HG03457 (cell line): ENCODE measurements around the gene AP3B1.
A peak's percentile ranks its signal among the peaks of the same experiment; 100 is the strongest.
"Not testable (repeated sequence)": the region's sequence is repeated elsewhere in the genome, so short reads cannot be mapped to it uniquely, and the experiment has no call there.

Source experiments
- ATAC-seq: cut with Tn5 transposase; IDR thresholded peaks from one replicate; pipeline ENCODE4 v1.9.1; 2021; ENCODE audit warnings: moderate number of reproducible peaks; ENCODE audit not compliant: unreplicated experiment

AP3B1 gene

DNA sequence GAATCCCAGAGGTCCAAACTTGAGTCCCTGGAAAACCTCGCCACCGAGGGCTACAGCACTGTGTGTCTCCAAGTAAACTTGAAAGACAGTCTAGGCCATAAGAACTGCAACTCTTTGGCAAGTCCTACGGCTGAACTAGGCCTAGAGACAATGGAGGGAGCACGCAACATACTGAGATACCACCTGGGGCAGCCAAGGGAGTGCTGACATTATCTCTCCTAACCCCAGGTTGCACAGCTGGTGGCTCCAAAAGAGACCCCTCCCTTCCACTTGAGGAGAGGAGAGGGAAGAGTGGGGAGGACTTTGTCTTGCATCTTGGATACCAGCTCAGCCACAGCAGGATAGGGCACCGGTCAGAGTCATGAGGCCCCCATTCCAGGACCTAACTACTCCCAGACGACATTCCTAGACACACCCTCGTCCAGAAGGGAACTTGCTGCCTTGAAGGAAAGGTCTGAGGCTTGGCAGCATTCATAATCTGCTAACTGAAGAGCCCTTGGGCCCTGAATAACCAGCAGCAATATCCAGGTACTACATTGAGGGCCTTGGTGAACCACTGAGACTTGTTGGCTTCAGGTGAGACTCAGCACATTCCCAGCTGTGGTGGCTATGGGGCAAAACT, 42.7 kb downstream of the AP3B1 start:
- no peak for ATAC-seq

DNA sequence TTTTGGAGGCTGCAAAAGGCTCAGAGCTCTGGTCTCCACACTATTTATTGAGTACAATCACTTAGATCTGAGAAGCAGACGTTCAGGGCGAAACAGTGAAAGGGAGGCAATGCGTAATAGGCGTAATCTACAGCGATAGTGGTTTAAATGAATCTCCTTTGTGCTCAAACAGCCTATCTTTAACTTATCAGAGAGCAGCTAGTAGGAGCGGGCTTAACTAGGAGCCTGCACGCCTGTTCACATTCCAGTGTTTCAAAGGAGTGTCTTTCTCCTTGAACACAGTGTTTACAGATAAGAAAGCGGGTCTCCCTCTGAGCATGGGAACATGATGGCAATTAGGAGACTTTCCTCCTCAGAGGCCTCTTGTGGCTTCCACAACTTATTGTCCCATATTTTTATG, 49.4 kb downstream of the AP3B1 start:
- ATAC-seq: no peak

DNA sequence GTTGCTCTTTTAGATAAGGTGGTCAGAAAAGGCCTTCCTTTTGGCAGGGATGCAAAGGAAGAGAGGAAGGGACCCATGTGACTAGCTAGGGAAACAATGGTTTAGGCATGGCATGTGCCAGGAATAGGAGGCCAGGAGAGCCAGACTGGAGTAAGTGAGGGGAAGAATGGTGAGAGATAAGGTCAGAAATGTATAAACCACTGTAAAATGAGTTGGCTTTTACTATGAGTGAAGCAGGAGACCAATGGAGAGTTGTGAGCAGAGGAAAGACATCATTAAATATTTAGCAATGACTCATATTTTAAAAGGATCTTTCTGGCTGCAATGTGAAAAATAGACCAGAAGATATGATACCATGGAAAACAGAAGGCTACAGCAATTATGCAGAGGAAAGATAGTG, 50.9 kb downstream of the AP3B1 start:
- ATAC-seq: no peak

DNA sequence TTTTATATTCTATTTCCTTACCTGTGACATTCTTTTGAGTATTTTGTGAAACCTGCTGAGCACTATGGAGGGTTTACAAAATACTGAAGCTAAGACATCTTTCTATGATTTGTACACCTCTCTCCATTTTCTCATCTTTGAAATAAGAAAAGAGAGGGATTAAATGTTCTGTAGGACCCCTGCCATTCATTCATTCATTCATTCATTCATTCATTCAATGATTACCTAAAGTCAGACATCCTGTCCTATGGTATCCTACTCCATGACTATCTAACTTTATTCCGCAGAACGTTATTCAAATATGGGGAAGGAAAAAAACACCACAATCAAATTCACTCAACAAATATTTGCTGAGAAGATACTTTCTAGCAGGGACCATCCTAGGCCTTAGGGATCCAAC, 51.4 kb downstream of the AP3B1 start:
- ATAC-seq: no peak

DNA sequence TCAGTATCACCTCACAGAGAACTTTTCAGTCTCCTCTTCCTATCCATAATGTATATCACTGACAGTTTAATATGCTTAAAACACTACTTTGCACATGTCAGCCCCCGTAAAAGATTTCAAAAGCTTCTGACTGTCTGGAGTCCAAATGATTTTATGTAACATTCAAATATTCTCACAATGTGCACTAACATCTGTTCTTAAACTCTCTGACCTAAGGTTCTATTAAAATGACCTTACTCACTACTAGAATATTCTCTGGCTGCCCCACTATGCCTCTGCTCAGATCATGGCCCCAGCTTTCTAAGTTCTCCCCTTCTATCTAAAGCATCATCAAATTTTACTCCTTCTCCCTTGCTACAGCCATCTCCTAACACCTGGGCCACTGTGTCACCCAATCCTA, 52.5 kb downstream of the AP3B1 start:
- no peak for ATAC-seq

DNA sequence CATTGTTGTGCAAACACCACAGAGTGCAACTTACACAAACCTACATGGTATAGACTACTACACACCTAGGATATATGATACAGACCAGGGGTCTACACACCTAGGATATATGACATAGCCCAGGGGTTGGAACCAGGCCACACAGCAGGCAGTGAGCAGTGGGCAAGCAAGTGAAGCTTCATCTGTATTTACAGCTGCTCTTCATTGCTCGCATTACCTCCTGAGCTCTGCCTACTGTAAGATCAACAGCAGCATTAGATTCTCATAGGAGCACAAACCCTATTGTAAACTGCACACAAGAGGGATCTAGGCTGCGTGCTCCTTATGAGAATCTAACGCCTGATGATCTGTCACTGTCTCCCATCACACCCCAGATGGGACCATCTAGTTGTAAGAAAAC, 56.6 kb downstream of the AP3B1 start:
- ATAC-seq: no peak

DNA sequence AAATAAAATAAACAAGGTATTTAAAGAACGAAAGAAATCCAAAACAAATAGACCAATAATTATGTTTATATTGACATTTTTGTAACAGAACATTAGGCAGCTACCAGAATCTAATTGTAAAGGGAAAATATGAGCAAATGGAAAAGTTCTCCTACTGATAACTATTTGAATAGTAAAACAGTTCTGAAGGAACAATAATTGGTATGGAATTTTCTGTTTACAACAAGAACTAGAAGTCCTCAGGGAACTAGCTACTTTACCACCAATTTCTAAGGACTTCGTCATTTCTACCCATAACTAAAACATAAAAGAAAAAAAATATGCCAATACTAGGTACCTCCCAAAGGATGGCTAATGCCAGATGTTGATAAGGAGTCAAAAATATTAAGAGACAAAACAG, 58.5 kb downstream of the AP3B1 start:
- no peak for ATAC-seq

DNA sequence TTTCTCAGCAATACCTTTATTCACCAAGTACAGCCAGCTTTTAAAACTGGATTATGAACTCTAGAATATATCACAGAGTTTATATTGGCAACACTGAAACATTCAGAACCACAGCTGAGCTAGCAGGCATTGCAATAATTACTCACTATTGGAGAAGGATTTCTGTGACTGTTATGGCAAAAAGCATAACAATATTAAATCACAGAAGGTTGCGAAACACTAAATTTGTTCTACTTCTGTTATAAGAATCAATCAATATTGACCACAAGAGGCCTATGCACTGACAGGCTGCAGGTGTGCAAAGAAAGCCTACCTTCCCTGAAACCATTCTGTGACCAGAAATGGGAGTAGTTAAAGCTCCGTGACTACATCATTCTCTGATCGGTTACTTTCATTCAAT, 59.2 kb downstream of the AP3B1 start:
- no peak for ATAC-seq

DNA sequence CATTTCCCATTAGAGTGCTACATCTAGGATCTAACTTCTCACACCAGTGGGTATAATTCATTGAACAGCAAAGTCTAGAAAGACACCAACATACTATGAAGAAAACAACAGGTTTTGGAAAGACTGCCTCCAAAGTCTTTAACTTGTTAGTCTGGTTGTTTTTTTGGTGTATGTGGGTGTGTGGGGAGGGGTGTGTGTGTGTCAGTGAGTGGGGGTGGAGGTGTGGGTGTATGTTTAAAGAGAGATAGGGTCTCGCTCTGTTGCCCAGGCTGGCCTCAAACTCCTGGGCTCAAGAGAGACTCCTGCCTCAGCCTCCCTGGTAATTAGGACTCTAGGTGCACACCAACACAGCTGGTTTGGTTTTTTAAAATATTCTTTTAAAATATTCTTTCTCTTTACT, 59.7 kb downstream of the AP3B1 start:
- no peak for ATAC-seq

DNA sequence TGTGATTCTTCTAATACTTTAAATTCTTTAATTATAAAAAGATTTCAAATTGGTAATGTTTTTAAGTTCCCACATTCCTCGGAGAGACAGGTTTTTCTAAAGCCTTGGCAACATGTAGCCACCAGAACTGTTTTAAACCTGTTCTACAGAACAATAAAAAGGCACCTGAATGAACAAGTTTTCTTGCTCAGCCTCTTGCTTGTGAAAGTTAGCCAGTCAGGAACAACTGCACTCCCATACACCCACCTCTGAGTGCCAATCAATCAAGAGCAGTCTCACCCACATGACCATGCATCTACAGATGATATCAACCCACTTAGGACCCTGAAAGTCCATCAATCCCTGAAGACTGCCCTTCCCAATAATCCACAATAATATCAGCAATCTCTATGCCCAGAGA, 62.3 kb downstream of the AP3B1 start:
- no peak for ATAC-seq

DNA sequence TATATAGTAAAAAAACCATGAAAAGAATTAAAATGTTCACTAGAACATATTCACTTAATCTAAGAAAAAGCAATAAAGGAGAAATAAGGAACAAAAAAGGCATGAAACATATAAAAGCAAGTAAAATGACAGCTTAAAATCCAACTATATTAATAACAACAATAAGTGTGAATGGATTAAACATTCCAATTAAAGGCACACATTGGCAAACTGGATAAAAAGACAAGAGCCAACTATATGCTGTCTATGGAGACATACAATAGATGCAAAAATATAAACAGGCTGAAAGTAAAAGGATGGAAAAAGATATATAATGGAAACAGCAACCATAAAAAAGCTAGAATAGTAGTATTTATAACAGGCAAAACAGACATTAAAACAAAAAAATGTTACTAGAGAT, 70.1 kb downstream of the AP3B1 start:
- no peak for ATAC-seq

DNA sequence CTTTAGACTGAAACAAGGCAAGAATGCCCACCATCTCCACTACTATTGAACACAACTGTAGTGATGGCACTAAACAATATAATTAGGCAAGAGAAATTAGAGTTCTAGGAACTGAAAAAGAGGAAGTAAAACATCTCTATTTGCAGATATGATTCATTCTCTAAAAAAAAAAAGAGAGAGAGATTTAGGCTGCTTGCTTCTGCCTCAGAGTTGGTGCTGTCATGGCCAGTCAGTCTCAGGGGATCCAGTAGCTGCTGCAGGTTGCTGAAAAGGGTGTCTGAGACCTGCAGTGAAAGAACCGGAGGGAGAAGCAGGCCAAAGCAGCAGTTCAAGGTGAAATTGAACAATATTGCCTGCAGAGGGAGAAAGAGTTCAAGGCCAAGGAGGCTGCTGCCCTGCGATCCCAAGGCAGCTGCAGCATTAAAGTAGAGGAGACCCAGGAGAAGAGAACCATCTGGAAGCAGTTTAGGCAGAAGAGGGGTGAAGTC, 72.5 kb downstream of the AP3B1 start:
- ATAC-seq: peak; percentile 96

DNA sequence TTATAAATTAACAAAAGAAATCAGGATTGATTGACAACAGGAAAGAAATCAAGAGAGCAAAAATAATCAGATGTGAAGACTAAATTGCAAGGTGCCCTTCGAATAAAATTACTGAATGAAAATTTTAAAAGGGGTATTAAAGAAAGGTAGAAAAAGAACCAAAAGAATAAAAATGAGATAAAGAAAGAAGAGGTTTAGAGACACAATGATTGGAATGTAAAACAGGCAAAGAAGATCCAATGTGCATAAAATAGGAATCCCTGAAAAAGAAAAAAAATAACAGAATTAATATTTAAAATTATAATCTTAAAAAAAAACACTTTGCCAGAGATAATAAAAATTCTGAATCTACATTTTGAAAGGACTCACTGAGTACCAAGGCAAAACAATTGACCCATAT, 73.0 kb downstream of the AP3B1 start:
- no peak for ATAC-seq

DNA sequence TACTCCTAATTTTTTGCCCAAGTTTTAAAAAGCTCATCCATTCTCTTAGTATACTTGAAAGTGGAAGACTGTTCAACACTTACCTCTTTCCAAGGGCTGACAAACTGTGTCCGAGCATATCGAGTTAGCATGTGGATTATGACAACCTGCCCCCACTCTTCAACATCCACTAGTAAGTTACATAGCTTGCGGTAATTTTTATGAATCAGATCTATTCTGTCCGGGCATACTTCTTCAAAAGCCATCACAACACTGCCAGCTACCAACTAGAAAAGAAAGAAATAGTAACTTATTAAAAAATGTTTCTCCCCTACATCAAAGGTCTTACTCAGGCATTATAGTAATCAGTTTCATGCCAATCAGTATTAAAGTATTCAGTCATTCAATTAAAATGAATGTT, 78.5 kb downstream of the AP3B1 start:
- ATAC-seq: no peak

DNA sequence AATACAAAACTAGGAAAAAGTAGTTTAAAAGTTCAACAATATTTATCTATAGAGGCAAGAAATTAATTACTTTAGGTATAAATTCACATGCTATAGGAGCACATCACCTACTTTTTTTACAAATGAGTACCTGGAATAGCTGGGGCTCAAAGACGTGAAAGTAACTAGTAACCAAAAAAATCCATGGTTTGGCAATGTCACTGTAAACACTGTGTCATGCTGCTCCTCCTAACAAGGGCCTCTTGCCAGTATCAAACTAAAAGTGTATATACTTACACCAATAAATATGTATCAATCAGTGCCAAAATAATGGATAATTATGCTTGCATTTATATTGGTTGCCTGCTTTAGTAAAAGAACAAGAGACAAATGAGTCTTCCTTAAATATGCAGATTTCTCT, 78.9 kb downstream of the AP3B1 start:
- ATAC-seq: no peak

DNA sequence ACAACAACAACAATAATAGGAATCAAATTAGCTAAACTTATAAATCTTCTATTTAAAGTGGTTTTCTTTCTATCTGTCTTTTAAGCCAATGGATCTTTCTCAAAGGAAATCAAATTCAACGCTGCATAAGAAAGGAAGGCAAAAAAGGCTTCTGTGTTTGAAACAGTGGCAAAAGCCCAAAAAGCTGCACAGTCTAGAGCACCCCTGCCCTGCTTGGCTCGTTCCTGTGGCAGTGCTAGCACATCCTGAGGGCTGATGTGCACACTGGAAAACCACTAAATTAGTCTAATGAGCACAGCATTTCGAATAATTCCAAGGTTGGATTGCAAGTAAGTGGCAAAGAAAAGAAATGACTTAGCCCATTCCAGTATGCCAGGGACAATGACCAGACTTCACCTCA, 80.7 kb downstream of the AP3B1 start:
- no peak for ATAC-seq

DNA sequence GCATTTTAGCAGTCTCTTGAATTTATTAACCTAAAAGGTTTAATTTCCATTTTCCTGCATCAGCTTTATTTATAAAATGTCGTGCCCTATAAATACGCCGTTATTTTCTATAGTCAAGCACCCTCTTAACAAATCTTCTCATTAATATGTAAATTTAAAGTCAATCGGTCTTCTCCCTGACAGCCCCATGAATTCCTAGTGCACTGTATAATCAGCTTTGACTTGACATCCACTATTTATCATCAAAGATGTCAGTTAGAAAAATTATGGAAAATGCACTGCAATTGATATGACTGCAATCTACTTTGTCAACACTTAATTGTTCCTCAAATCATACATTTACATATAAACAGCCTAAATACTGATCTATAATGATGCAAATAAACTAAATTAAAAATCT, 83.4 kb downstream of the AP3B1 start:
- ATAC-seq: no peak

DNA sequence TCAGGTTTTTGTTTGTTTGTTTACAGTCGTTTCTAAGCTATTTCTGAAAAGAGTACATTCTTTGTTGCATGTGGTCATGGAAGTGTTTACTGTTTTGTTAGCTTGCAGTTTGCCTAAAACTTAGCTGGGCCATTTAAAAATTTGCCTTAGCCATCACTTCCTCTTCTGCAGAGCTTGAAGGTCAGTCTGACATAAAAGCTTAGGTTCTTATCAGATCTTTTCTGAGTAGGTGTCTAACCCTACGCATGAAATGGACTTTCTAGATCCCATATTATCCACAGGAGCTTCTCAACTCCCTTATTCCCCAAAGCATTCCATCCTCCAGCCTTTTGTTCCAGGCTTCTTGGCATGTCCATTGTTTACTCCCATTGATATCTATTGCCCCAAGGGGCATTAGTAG, 90.3 kb downstream of the AP3B1 start:
- no peak for ATAC-seq

DNA sequence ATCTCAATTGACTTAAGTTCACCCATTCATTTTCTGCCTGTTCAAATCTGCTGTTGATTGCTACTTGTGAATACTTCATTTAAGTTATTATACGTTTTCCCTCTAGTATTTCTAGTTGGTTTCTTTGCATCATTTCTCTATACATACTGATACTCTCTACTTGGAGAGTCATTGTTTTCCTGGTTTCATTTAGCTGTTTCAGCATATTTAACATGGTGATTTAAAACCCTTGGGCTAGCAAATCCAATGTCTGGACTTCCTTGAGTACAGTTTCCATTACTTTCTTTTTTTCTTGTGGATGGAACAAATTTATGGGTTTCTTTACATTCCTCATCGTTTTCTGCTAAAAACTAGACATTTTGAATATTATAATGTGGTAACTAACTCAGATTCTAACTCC, 90.7 kb downstream of the AP3B1 start:
- ATAC-seq: no peak

DNA sequence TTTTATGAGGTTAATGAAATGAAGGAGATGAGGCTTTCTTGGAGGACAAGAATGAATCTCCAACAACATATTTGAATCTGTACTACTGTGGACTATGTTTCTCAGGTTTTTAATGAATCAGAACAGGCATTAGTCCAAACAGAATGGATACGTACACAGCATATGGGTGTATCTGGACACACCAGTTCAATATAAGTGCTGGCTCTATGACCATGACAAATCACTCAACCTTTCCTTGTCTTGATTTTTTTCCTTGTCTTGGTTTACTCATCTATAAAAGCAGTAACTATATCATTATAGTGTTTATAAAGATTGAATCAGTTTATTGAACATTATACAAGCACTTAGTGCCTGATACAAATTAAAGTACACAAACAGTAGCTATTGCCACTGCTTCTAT, 104.1 kb downstream of the AP3B1 start:
- ATAC-seq: no peak

DNA sequence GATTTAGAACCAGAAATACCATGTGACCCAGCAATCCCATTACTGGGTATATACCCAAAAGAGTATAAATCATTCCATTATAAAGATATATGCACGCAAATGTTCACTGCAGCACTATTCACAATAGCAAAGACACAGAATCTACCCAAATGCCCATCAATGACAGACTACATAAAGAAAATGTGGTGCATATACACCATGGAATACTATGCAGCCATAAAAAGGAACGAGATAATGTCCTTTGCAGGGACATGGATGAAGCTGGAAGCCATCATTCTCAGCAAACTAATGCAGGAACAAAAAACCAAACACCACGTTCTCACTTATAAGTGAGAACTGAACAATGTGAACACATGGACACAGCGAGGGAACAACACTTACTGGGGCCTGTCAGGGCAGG, 105.8 kb downstream of the AP3B1 start:
- not testable (repeated sequence) for ATAC-seq

DNA sequence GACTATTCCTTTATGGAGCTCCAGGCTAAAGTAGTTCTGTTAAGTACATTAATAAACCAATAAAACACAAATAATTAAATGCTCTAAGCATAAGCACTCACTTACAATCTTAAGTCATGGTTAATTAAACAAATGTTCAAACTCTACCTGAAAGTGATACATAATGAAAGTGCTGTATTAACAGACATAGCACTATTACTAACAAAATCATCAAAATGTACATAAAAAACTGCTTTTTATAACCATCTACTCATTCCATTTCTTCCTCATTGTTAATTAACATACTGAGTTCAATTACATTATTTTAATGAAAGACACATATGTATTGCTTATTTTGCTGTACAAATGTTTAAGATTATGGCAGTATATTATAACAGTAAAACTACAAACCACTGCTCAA, 107.3 kb downstream of the AP3B1 start:
- ATAC-seq: no peak

DNA sequence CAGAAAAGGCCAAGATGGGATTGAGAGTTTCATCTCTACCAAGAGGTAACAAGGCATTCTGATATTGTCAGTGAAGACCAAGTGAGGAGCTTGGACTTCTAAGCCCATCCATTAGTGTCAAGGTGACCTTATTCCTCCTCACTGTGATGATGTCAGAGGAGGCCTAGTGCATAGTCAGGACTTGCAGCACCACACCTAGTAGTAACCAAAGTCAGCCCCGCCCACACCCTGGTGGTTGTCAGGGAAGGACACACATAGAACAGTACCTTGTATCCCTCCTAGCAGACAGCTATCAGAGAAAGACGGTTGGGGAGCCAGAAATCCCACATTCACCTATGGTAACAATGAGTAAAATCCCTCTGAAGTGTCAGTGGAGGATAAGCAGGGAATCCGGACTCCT, 111.7 kb downstream of the AP3B1 start:
- ATAC-seq: no peak

DNA sequence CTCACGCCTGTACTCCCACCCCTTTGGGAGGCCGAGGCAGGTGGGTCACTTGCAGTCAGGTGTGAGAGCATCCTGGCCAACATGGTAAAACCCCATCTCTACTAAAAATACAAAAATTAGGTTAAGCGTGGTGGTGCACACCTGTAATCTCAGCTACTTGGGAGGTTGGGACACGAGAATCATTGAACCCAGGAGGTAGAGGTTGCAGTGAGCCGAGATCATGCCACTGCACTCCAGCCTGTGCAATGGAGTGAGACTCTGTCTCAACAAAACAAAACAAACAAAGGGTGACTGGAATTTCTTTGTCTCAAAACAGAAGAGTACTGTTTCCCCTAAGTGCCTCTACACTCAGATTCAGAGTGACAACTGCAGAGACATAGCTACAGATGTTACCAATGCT, 116.1 kb downstream of the AP3B1 start:
- no peak for ATAC-seq
